Adipocyte (in vitro differentiated cells): Measurements from ENCODE around the gene ADAT2.
"Not testable (repeated sequence)": the region's sequence is repeated elsewhere in the genome, so short reads cannot be mapped to it uniquely, and the experiment has no call there.

ENCODE experiments used
- DNase-seq: peaks from one replicate; pipeline ENCODE4 v3.0.0-alpha.2; 2015; ENCODE audit warnings: low read depth
- H3K27me3 ChIP-seq: replicated peaks from 2 replicates; pipeline ENCODE4 v1.7.0; 2013; ENCODE audit warnings: mild to moderate bottlenecking, low read length, moderate library complexity; ENCODE audit not compliant: control insufficient read depth, insufficient read depth
- H3K36me3 ChIP-seq: 2 replicates; pipeline ENCODE4 v1.7.0; 2013; ENCODE audit warnings: low read length, mild to moderate bottlenecking, moderate library complexity; ENCODE audit not compliant: control insufficient read depth, insufficient read depth, severe bottlenecking
- H3K4me1 ChIP-seq: 2 replicates; pipeline ENCODE4 v1.7.0; 2013; ENCODE audit warnings: mild to moderate bottlenecking, low read length, moderate library complexity; ENCODE audit not compliant: control insufficient read depth, insufficient read depth
- H3K4me3 ChIP-seq: 2 replicates; pipeline ENCODE4 v1.7.0; 2013; ENCODE audit warnings: mild to moderate bottlenecking, low read length, moderate library complexity
- H3K9ac ChIP-seq: 2 replicates; pipeline ENCODE4 v1.7.0; 2013; ENCODE audit warnings: mild to moderate bottlenecking, low read length, moderate library complexity
- H3K9me3 ChIP-seq: 2 replicates; pipeline ENCODE4 v1.7.0; 2013; ENCODE audit warnings: mild to moderate bottlenecking, low read length, moderate library complexity; ENCODE audit not compliant: control insufficient read depth

Gene ADAT2

DNA sequence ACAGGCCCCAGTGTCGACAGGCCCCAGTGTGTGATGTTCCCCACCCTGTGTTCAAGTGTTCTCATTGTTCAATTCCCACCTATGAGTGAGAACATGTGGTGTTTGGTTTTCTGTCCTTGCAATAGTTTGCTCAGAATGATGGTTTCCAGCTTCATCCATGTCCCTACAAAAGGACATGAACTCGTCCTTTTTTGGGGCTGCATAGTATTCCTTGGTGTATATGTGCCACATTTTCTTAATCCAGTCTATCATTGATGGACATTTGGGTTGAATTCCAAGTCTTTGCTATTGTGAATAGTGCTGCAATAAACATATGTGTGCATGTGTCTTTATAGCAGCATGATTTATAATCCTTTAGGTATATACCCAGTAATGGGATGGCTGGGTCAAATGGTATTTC, 18.3 kb upstream of the ADAT2 start:
- H3K9ac ChIP-seq, H3K27me3 ChIP-seq, H3K4me3 ChIP-seq, DNase-seq, H3K9me3 ChIP-seq, H3K4me1 ChIP-seq: not testable (repeated sequence)
- H3K36me3 ChIP-seq: peaks cover 43% of the 10 kb centered on the region

DNA sequence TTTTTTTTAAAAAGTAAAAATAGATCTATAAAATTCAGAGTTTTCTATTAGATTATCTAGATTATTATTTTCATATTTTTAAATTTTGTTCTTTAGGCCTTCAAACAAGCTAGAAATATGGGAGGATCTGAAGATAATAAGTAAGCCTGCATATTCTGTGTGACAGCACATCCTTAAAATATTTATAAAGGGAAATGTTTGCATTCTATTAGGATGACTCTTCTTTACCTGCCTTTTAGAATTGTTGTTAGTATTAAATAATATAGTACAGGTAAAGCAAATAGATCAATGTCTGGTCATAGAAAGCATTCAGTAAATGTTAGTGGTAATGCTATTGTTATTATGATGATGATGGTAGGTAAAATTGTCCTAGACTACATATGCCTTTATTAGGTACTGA, 17.5 kb upstream of the ADAT2 start:
- Histone ChIP-seq H3K4me3 (no peak overlapping the region), H3K36me3 (peaks cover 42% of the 10 kb centered on the region), H3K27me3 (no peaks in the 10 kb centered on the region), H3K4me1 (no peaks in the 10 kb centered on the region), H3K9me3 (no peaks in the 10 kb centered on the region), H3K9ac (no peak overlapping the region)
- DNase-seq: no peak

GRCh38 chr6:143465546-143465945, 15.1 kb upstream of the ADAT2 start:
- peaks cover 48% of the 10 kb centered on the region for H3K36me3 ChIP-seq
- no peak overlapping the region for H3K9ac ChIP-seq
- H3K4me1 ChIP-seq: no peaks in the 10 kb centered on the region
- no peaks in the 10 kb centered on the region for H3K9me3 ChIP-seq
- no peak overlapping the region for H3K4me3 ChIP-seq
- H3K27me3 ChIP-seq: no peaks in the 10 kb centered on the region
- no peak for DNase-seq

DNA sequence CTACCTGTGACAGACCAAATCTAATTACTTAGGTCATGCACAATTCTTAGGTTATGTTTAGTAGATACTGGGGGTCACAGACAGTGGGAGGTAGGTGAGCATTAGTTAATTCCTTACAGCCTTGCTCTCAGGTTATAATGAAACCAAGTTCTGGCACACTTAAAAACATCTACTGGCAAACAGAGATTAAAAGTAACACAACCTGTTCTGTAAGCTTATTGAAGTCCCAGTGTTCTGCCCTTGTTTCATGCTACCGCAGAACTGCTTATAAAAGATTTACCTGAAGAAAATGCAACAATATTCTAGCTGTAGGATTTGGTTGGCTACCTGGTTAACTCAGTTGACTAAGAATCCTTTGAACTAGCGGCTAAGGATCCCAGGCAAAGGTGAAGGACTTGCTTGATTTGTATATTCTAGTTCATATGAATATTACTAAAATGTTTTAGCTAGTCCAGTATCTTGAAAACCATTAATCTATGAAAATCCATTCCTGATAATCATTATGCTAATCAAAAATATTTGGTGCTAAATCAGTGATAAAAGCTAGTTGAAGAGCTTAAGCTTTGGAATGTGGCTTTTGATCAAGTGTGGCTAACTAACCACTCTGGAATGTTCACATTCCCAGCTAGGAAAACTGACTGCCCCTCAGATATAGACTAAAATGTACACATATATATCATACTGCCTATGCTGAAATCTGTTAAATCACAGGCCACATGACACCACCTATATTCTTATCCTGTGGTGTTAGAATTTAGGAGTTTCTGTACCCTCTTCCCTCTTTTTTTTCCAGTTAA, 7.3 kb upstream of the ADAT2 start:
- Histone ChIP-seq H3K9me3 (no peaks in the 10 kb centered on the region), H3K4me3 (no peak overlapping the region), H3K9ac (no peak overlapping the region), H3K27me3 (no peaks in the 10 kb centered on the region), H3K4me1 (peaks cover 9% of the 10 kb centered on the region), H3K36me3 (peaks cover 42% of the 10 kb centered on the region)
- DNase-seq: peak; percentile 17

DNA sequence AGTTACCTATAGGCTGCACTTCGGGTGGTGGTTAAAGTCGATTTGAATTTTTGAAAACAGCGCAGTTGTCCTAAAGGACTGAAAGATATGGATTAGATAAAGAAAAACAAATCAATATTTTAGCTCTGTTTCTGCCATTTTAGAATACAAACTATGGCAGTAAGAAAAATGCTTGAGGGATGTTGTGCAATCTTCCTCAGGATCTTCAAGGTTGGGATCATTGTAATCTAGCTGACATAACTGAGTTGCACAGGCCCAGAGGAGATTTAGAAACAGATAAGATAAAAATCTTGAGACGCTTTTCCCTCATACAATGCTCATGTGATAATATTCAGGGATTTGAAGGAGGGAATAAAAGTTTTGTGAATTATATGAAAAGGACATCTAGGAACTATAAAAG, 1.0 kb upstream of the ADAT2 start:
- Histone ChIP-seq H3K9me3 (no peaks in the 10 kb centered on the region), H3K36me3 (peaks cover 15% of the 10 kb centered on the region), H3K9ac (peak overlapping the region; percentile 93), H3K4me3 (peak overlapping the region; percentile 97), H3K27me3 (no peaks in the 10 kb centered on the region), H3K4me1 (peaks cover 23% of the 10 kb centered on the region)
- DNase-seq: peak; percentile 63

DNA sequence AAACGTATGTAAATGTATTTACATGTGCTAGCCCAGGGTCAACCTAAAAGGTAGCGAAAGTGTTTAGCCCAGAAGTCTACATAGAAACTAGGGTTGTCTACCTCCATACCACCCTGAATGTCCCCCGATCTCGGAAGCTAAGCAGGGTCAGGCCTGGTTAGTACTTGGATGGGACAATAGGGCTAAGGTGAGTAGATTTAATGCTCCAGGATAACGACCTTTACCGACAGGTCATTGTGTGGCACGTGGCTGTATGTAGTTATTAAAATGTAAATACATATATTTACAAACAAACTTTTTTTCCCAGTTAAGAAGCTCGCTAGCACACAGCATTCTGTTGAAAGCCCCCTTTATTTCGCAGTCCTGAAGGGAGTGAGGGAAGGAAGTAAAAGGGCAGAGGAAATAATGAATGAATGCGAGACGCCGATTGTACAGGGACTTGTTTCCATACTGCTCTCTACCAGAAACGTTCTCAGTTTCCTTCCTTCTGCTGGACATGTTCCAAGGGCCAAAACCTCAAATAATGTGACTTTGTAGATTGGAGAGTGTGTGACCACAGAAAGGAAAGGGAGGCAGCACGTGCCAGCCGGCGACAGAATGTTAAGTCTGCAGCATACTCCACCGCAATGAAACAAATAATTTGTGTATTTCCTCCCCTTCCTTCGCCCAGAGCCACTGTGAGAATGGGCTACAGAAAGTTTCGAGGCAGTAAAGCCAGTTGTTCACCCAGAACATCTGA, 612 bp downstream of the ADAT2 start:
- Histone ChIP-seq H3K27me3 (no peaks in the 10 kb centered on the region), H3K9ac (peak overlapping the region; percentile 93), H3K9me3 (no peaks in the 10 kb centered on the region), H3K36me3 (peaks cover 15% of the 10 kb centered on the region), H3K4me1 (peaks cover 23% of the 10 kb centered on the region), H3K4me3 (peak overlapping the region; percentile 97)
- DNase-seq: peak; percentile 19

- Histone ChIP-seq H3K9ac (peak overlapping the region; percentile 93), H3K36me3 (peaks cover 10% of the 10 kb centered on the region), H3K27me3 (no peaks in the 10 kb centered on the region), H3K4me1 (peaks cover 23% of the 10 kb centered on the region), H3K4me3 (peak overlapping the region; percentile 97), H3K9me3 (no peaks in the 10 kb centered on the region)
- DNase-seq: no peak
Measured at GRCh38 chr6:143449082-143449713, 1.3 kb downstream of the ADAT2 start.

GRCh38 chr6:143447865-143448264, 2.6 kb downstream of the ADAT2 start:
- not testable (repeated sequence) for H3K4me3 ChIP-seq, DNase-seq, H3K27me3 ChIP-seq, H3K9ac ChIP-seq, H3K9me3 ChIP-seq, H3K36me3 ChIP-seq
- H3K4me1 ChIP-seq: peaks cover 23% of the 10 kb centered on the region

DNA sequence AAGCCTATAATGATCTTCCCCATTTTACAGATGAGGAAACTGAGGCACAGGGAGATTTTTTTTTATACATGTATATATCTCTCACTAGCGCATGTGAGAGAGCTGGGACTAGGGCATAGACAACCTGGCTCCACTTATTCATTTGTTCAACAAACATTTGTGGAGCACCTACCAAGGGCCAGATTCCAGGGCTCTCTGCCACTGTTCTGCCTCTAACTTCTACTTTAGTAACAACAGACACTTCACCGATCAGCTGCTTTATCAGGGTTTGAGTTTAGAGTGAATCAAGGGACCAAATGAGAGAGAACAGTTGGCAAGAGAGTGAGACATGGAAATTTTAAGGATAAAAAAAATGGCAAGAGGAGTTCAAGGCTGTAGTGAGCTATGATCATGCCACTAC, 7.4 kb downstream of the ADAT2 start:
- H3K4me1 ChIP-seq: no peaks in the 10 kb centered on the region
- no peaks in the 10 kb centered on the region for H3K27me3 ChIP-seq
- no peaks in the 10 kb centered on the region for H3K9me3 ChIP-seq
- H3K9ac ChIP-seq: no peak overlapping the region
- H3K36me3 ChIP-seq: peaks cover 15% of the 10 kb centered on the region
- H3K4me3 ChIP-seq: no peak overlapping the region
- DNase-seq: no peak

GRCh38 chr6:143441680-143442545, 8.6 kb downstream of the ADAT2 start:
- Histone ChIP-seq H3K9ac (no peak overlapping the region), H3K27me3 (no peaks in the 10 kb centered on the region), H3K4me3 (no peak overlapping the region), H3K9me3 (no peaks in the 10 kb centered on the region), H3K36me3 (peaks cover 22% of the 10 kb centered on the region), H3K4me1 (no peaks in the 10 kb centered on the region)
- peak; percentile 27 for DNase-seq
